GM21423 (cell line): ENCODE results near the gene TRPT1.

Experiments used
- ATAC-seq: cut with Tn5 transposase; IDR thresholded peaks from one replicate; pipeline ENCODE4 v1.9.1; 2021; ENCODE audit warnings: mild to moderate bottlenecking, moderate library complexity; ENCODE audit not compliant: unreplicated experiment

The TRPT1 gene

GRCh38 chr11:64181506-64182411 is 44.2 kb downstream of the TRPT1 start:
- ATAC-seq = no peak

GRCh38 chr11:64180891-64181290 is 45.1 kb downstream of the TRPT1 start:
- ATAC-seq = no peak

GRCh38 chr11:64178951-64179639 is 46.9 kb downstream of the TRPT1 start:
- no peak for ATAC-seq

- no peak for ATAC-seq
These were observed 47.8 kb downstream of the TRPT1 start for GRCh38 chr11:64178203-64178602.

GRCh38 chr11:64176751-64177150 is 49.2 kb downstream of the TRPT1 start:
- no peak for ATAC-seq
